DOHH2 (cell line): ENCODE results near the gene PIGR.

Experiments
- EZH2phosphoT487 ChIP-seq: fragments of 200-600 bp; sonication (generic); IDR thresholded peaks from 2 replicates; pipeline ENCODE4 v1.6.1; 2017; ENCODE audit warnings: borderline replicate concordance, mild to moderate bottlenecking, antibody characterized with exemption, low read length, moderate library complexity, mixed read lengths
- TF ChIP-seq, protein P1 (sequence below): fragments of 200-600 bp; sonication (generic); IDR thresholded peaks from one replicate; pipeline ENCODE4 v1.5.1; 2014; ENCODE audit warnings: antibody characterized with exemption, mild to moderate bottlenecking, low read depth, low read length; ENCODE audit not compliant: poor library complexity, severe bottlenecking

DNA sequence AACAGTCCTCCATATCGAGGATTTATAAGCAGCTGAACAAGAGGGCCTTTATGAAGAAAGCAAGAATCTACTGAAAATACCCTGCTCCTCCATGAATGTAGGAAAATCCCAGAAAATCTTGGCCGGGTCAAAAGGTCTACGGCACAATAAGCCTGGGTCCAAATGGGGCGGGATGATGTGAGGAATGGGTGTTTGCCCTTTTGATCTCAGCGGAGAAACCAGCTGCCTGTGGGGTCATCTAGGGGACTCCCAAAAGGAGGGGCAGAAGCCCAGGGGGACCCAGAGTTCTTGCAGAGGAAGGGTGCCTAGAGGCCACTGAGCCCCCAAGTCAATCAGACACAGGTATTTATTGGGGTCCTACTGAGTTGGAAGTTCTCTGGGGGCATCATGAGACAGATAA is 11.4 kb upstream of the PIGR start:
- TF ChIP-seq, protein P1, sequence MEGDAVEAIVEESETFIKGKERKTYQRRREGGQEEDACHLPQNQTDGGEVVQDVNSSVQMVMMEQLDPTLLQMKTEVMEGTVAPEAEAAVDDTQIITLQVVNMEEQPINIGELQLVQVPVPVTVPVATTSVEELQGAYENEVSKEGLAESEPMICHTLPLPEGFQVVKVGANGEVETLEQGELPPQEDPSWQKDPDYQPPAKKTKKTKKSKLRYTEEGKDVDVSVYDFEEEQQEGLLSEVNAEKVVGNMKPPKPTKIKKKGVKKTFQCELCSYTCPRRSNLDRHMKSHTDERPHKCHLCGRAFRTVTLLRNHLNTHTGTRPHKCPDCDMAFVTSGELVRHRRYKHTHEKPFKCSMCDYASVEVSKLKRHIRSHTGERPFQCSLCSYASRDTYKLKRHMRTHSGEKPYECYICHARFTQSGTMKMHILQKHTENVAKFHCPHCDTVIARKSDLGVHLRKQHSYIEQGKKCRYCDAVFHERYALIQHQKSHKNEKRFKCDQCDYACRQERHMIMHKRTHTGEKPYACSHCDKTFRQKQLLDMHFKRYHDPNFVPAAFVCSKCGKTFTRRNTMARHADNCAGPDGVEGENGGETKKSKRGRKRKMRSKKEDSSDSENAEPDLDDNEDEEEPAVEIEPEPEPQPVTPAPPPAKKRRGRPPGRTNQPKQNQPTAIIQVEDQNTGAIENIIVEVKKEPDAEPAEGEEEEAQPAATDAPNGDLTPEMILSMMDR = no peak
- TF ChIP-seq EZH2phosphoT487 = no peak
